ENCODE data around the gene SLC25A26.

SLC25A26 gene

GRCh38 chr3:66353039-66353438 is 132.2 kb downstream of the SLC25A26 start:
- in situ Hi-C loops (cut with MboI; ENCODE audit: low pct_unique_long_range_greater_than_20kb, low sequenced_read_pairs): no loop called here

GRCh38 chr3:66353530-66353929 is 132.7 kb downstream of the SLC25A26 start:
- DNase-seq: no peak
- in situ Hi-C loops (cut with MboI; ENCODE audit: low pct_unique_long_range_greater_than_20kb, low sequenced_read_pairs): no loop called here

More at GRCh38 chr3:66353039-66353438, 132.2 kb downstream of the SLC25A26 start:
- no peak for DNase-seq

GRCh38 chr3:66354001-66354400 is 133.2 kb downstream of the SLC25A26 start:
- in situ Hi-C loops (cut with MboI; ENCODE audit: low pct_unique_long_range_greater_than_20kb, low sequenced_read_pairs): no loop called here
- no peak for DNase-seq

GRCh38 chr3:66355394-66355793 is 134.6 kb downstream of the SLC25A26 start:
- DNase-seq: no peak

GRCh38 chr3:66355997-66356396 is 135.2 kb downstream of the SLC25A26 start:
- in situ Hi-C loops (cut with MboI; ENCODE audit: low pct_unique_long_range_greater_than_20kb, low sequenced_read_pairs): no loop called here
- no peak for DNase-seq

More at GRCh38 chr3:66355394-66355793, 134.6 kb downstream of the SLC25A26 start:
- in situ Hi-C loops (cut with MboI; ENCODE audit: low pct_unique_long_range_greater_than_20kb, low sequenced_read_pairs): no loop called here

- in situ Hi-C loops (cut with MboI; ENCODE audit: low pct_unique_long_range_greater_than_20kb, low sequenced_read_pairs): no loop called here
- DNase-seq: no peak
Observed at GRCh38 chr3:66361356-66361755, 140.6 kb downstream of the SLC25A26 start.

GRCh38 chr3:66362541-66362941 is 141.7 kb downstream of the SLC25A26 start:
- no peak for DNase-seq
- in situ Hi-C loops (cut with MboI; ENCODE audit: low pct_unique_long_range_greater_than_20kb, low sequenced_read_pairs): no loop called here

- no peak for DNase-seq
- in situ Hi-C loops (cut with MboI; ENCODE audit: low pct_unique_long_range_greater_than_20kb, low sequenced_read_pairs): no loop called here
Observed at GRCh38 chr3:66363148-66363547, 142.3 kb downstream of the SLC25A26 start.

GRCh38 chr3:66365080-66365479 is 144.3 kb downstream of the SLC25A26 start:
- in situ Hi-C loops (cut with MboI; ENCODE audit: low pct_unique_long_range_greater_than_20kb, low sequenced_read_pairs): no loop called here
- no peak for DNase-seq

- in situ Hi-C loops (cut with MboI; ENCODE audit: low pct_unique_long_range_greater_than_20kb, low sequenced_read_pairs): no loop called here
- no peak for DNase-seq
Observed at GRCh38 chr3:66366747-66367146, 145.9 kb downstream of the SLC25A26 start.

GRCh38 chr3:66367979-66368378 is 147.2 kb downstream of the SLC25A26 start:
- no peak for DNase-seq
- in situ Hi-C loops (cut with MboI; ENCODE audit: low pct_unique_long_range_greater_than_20kb, low sequenced_read_pairs): no loop called here

GRCh38 chr3:66370179-66370578 is 149.4 kb downstream of the SLC25A26 start:
- in situ Hi-C loops (cut with MboI; ENCODE audit: low pct_unique_long_range_greater_than_20kb, low sequenced_read_pairs): no loop called here
- DNase-seq: no peak

GRCh38 chr3:66371432-66371831 is 150.6 kb downstream of the SLC25A26 start:
- DNase-seq: no peak
- in situ Hi-C loops (cut with MboI; ENCODE audit: low pct_unique_long_range_greater_than_20kb, low sequenced_read_pairs): no loop called here

GRCh38 chr3:66372681-66373350 is 152.0 kb downstream of the SLC25A26 start:
- DNase-seq: no peak
- in situ Hi-C loops (cut with MboI; ENCODE audit: low pct_unique_long_range_greater_than_20kb, low sequenced_read_pairs): no loop called here

- in situ Hi-C loops (cut with MboI; ENCODE audit: low pct_unique_long_range_greater_than_20kb, low sequenced_read_pairs): no loop called here
- no peak for DNase-seq
Observed at GRCh38 chr3:66376568-66376967, 155.8 kb downstream of the SLC25A26 start.

- in situ Hi-C loops (cut with MboI; ENCODE audit: low pct_unique_long_range_greater_than_20kb, low sequenced_read_pairs): no loop called here
- DNase-seq: no peak
Observed at GRCh38 chr3:66377800-66378199, 157.0 kb downstream of the SLC25A26 start.

GRCh38 chr3:66378256-66378655 is 157.5 kb downstream of the SLC25A26 start:
- DNase-seq: peak; percentile 14
- in situ Hi-C loops (cut with MboI; ENCODE audit: low pct_unique_long_range_greater_than_20kb, low sequenced_read_pairs): no loop called here

GRCh38 chr3:66379565-66379964 is 158.8 kb downstream of the SLC25A26 start:
- no peak for DNase-seq
- in situ Hi-C loops (cut with MboI; ENCODE audit: low pct_unique_long_range_greater_than_20kb, low sequenced_read_pairs): no loop called here

- no peak for DNase-seq
- in situ Hi-C loops (cut with MboI; ENCODE audit: low pct_unique_long_range_greater_than_20kb, low sequenced_read_pairs): no loop called here
Observed at GRCh38 chr3:66380200-66380932, 159.6 kb downstream of the SLC25A26 start.

- DNase-seq: no peak
- in situ Hi-C loops (cut with MboI; ENCODE audit: low pct_unique_long_range_greater_than_20kb, low sequenced_read_pairs): no loop called here
Observed at GRCh38 chr3:66381626-66382025, 160.8 kb downstream of the SLC25A26 start.

GRCh38 chr3:66382142-66382541 is 161.3 kb downstream of the SLC25A26 start:
- in situ Hi-C loops (cut with MboI; ENCODE audit: low pct_unique_long_range_greater_than_20kb, low sequenced_read_pairs): no loop called here
- no peak for DNase-seq
